Heart left ventricle (tissue), 16 donors: ENCODE data around the gene SCPEP1. TPM values are rescaled to one million over a fixed set of nuclear protein-coding genes. Genes with fewer than 3 reads are reported as not detected.

Experiments
- ATAC-seq, 4 donors: fragments of 200-7000 bp; cut with Tn5 transposase; one replicate each; pipeline ENCODE4 v1.9.1; 2020 to 2022; ENCODE audit warnings: moderate library complexity in 4 of 4, mild to moderate bottlenecking in 3 of 4, moderate number of reproducible peaks in 1 of 4
- DNase-seq, 5 donors: peaks; one replicate each; pipeline ENCODE4 v3.0.0-alpha.2; 2020
- H3K27ac ChIP-seq, 12 donors: fragments of 200-600 bp; sonication (generic) in 4 of 12; one replicate each; pipeline versions ENCODE4 v1.5.0 to v1.8.0; 2016 to 2022; ENCODE audit warnings: mild to moderate bottlenecking in 2 of 12
- H3K27me3 ChIP-seq, 9 donors: fragments of 200-600 bp; sonication (generic) in 2 of 9; one replicate each; pipeline versions ENCODE4 v1.5.1 to v1.8.0; 2016 to 2022; ENCODE audit warnings: mild to moderate bottlenecking in 3 of 9
- H3K36me3 ChIP-seq, 9 donors: fragments of 200-600 bp; sonication (generic) in 2 of 9; one replicate each; pipeline versions ENCODE4 v1.5.0 to v1.8.0; 2018 to 2022; ENCODE audit warnings: mild to moderate bottlenecking in 2 of 9
- H3K4me1 ChIP-seq, 12 donors: fragments of 200-600 bp; sonication (generic) in 4 of 12; one replicate each; pipeline versions ENCODE4 v1.5.0 to v1.8.0; 2016 to 2022; ENCODE audit warnings: mild to moderate bottlenecking in 3 of 12
- H3K4me3 ChIP-seq, 12 donors: fragments of 200-600 bp; sonication (generic) in 4 of 12; one replicate each; pipeline versions ENCODE4 v1.5.0 to v1.8.0; 2017 to 2022; ENCODE audit warnings: mild to moderate bottlenecking in 9 of 12, moderate library complexity in 4 of 12
- H3K9me3 ChIP-seq, 12 donors: fragments of 200-600 bp; sonication (generic) in 4 of 12; one replicate each; pipeline versions ENCODE4 v1.5.0 to v1.8.0; 2016 to 2022; ENCODE audit warnings: mild to moderate bottlenecking in 1 of 12
- POLR2A ChIP-seq, 2 donors: fragments of 450-650 bp; IDR thresholded peaks; one replicate each; pipeline ENCODE4 v1.6.1; 2017; ENCODE audit warnings: antibody characterized with exemption in 2 of 2, mild to moderate bottlenecking in 2 of 2, moderate library complexity in 2 of 2
- WGBS, 4 donors: extraction: QIAGEN DNeasy Blood & Tissue Kit in 2 of 4; methylation state at CpG; one replicate each; pipeline versions ENCODE4 v1.1.5 to v1.1.7; 2013 to 2018; 5-methylcytosine and 5-hydroxymethylcytosine counted together
- intact Hi-C, 10 donors: fragments of 100-400 bp; cut with DNase I; formaldehyde crosslinking; loops; one replicate each; pipeline versions ENCODE4 v1.11.1 to v1.14.2; 2022
- polyA plus RNA-seq, 2 donors: library from polyadenylated mRNA; stranded (reverse); fragments of 200-250 nt; gene quantifications; one replicate each; pipeline ENCODE4 v1.2.3, GENCODE V29; 2013
- total RNA-seq, 9 donors: library from RNA; depleted of rRNA in 2 of 9; stranded (reverse); fragments of >200 nt in 2 of 9; fragmentation: NEBNext Ultra II Directional in 3 of 9; extraction: Animal tissue kit (Norgen Biotek cat#: 25700) in 3 of 9; gene quantifications; one replicate each; pipeline versions ENCODE4 v1.1.0 to v1.2.4, GENCODE V29; 2016 to 2023
- TF ChIP-seq, protein P1 (sequence below), 12 donors: fragments of 200-600 bp; sonication (generic) in 4 of 12; IDR thresholded peaks; one replicate each; pipeline versions ENCODE4 v1.5.0 to v1.8.0; 2018 to 2022; ENCODE audit warnings: antibody characterized with exemption in 12 of 12, mild to moderate bottlenecking in 5 of 12
- donor health status: ischemic (EF 13 %, LVEDD 7.1; RV severe dilation, severe dysfunction).
- donor health status: healthy with polysubstance abuse.
- donor health status: DM: no; HTN: yes; CAD: no.
- donor health status: DM: no; HTN: no; CAD: no.
- donor health status: ischemic (EF 25% LVEDD 6.9; RV normal size, moderate dysfunction).
- donor health status: ischemic (EF 25% LVEDD 5.7; RV mildly dilated, moderate dysfunction).
- donor health status: healthy.
- donor health status: DM: yes; HTN: yes; CAD: no.
- donor health status: ischemic (EF 35%, LVEDD 5.7; RV mildly dilated, moderate dysfunction).
- donor health status: nonischemic (EF 11% LVEDD 7.7; RV severe dilation, severe dysfunction).
- donor health status: DM: yes; HTN: yes; CAD: no.
- donor health status: PGD.
- donor health status: ischemic (EF 29% LVEDD 5.4; RV normal size, mild dysfunction).
- donor health status: nonischemic (EF 23%, LVEDD 6.1; RV moderate dilation, normal function).

SCPEP1 gene
- total and polyA plus RNA-seq, 11 donors = 31.9 to 162 (median 58.0) TPM

DNA sequence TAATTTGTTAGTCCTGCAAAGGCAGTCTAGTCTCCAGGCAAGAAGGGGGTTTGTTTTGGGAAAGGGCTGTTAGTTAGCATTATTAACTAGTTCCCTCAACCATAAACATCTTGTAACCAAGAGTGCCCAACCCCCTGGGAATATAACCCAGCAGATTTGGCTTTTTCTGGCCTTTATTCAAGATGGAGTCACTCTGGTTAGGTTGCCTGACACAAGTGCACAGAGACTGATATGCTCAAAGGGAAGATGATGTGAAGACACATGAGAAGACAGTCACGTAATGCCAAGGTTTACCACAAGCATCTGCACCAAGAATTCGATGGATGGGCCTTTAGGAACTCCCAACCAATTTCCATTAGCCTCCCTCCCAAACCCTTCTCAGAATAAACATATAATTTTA, 3.9 kb upstream of the SCPEP1 start:
- Histone ChIP-seq H3K9me3 (no peaks in the 10 kb centered on the region), H3K36me3 (no peaks in the 10 kb centered on the region), H3K4me1 (peaks cover 0 to 17% (median 9%) of the 10 kb centered on the region in 12 donors), H3K4me3 (no peak overlapping the region), H3K27ac (no peak overlapping the region), H3K27me3 (no peaks in the 10 kb centered on the region)
- ATAC-seq (no peak), DNase-seq (no peak)
- WGBS, 4 donors = 85 to 92% (median 89%) methylated on average over 2 of the region's 2 CpGs
- TF ChIP-seq, protein P1, sequence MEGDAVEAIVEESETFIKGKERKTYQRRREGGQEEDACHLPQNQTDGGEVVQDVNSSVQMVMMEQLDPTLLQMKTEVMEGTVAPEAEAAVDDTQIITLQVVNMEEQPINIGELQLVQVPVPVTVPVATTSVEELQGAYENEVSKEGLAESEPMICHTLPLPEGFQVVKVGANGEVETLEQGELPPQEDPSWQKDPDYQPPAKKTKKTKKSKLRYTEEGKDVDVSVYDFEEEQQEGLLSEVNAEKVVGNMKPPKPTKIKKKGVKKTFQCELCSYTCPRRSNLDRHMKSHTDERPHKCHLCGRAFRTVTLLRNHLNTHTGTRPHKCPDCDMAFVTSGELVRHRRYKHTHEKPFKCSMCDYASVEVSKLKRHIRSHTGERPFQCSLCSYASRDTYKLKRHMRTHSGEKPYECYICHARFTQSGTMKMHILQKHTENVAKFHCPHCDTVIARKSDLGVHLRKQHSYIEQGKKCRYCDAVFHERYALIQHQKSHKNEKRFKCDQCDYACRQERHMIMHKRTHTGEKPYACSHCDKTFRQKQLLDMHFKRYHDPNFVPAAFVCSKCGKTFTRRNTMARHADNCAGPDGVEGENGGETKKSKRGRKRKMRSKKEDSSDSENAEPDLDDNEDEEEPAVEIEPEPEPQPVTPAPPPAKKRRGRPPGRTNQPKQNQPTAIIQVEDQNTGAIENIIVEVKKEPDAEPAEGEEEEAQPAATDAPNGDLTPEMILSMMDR (IDR thresholded peaks at IDR 0.05) = no peak
- TF ChIP-seq POLR2A (IDR thresholded peaks at IDR 0.05) = no peak
- intact Hi-C loops = loop anchor here in 1 of 10 donors (10.0 kb wide), 1 partner anchor 1111 kb away; the partner anchor contains the start of gene DYNLL2

DNA sequence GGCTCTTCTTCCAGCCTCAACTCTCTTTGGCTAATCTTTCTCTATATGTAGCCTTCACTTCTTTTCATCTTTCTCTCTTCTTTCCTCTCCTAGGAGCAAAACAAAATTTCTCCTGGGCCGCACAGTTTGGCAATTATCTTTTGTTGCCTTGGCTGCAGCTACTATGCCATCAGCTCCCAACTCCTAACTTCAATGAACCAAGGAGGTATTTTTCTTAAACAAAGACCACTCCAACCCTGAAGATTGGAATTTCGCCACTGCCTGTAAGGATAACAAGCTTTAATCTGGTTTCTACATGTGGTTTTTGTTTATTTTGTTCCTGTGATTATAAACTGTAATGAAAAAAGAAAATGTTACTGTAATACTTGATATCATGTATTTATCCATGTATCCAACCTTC, 2.3 kb upstream of the SCPEP1 start:
- no peak for ATAC-seq
- DNase-seq = no peak
- no peaks in the 10 kb centered on the region for H3K9me3 ChIP-seq
- WGBS, 4 donors = 89 to 93% (median 90%) methylated on average over 2 of the region's 2 CpGs
- H3K4me3 ChIP-seq = no peak overlapping the region
- peaks cover 0 to 23% (median 11%) of the 10 kb centered on the region in 12 donors for H3K4me1 ChIP-seq
- H3K36me3 ChIP-seq = no peaks in the 10 kb centered on the region
- intact Hi-C loops = loop anchor here in 1 of 10 donors (10.0 kb wide), 1 partner anchor 1109 kb away; the partner anchor contains the start of gene DYNLL2
- no peak for TF ChIP-seq POLR2A (IDR thresholded peaks at IDR 0.05)
- TF ChIP-seq, protein P1 (IDR thresholded peaks at IDR 0.05) = no peak
- no peaks in the 10 kb centered on the region for H3K27me3 ChIP-seq
- no peak overlapping the region for H3K27ac ChIP-seq

DNA sequence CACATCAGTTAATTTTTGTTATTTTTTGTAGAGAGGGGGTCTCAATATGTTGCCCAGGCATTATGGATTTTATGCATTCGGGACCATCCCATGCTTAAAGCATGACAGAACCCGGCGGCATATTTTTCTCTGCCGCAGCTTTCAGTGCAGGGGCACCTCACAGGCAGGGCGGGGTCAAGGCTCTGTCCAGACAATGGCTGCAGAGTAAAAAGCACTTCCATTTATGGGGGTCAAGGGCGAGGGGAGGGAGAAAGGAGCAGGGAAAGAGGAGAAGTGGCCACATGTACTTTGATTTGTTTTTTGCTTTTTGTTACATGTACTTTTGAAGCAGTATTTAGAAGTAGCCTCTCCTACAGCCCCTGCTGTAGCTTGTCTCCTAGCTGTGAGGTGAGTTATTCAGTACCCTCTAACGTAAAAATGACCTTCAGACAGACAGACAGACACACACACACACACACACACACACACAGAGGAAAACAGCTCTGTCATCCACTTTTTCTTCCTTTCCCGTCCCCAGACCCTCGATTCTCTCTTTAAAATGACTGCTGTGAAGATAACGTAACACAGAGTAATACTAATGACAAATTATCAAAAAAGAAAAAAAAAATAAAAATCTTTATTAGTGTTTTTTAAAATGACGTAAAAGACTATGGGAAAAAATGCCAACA, 856 bp upstream of the SCPEP1 start:
- peaks cover 0 to 12% (median 10%) of the 10 kb centered on the region in 9 donors for H3K36me3 ChIP-seq
- 44 to 56% (median 52%) methylated on average over 11 of the region's 11 CpGs for WGBS, 4 donors
- peaks cover 0 to 34% (median 11%) of the 10 kb centered on the region in 12 donors for H3K4me1 ChIP-seq
- intact Hi-C loops = loop anchor here in 1 of 10 donors (10.0 kb wide), 1 partner anchor 1108 kb away; the partner anchor contains the start of gene DYNLL2
- DNase-seq (no peak), ATAC-seq (peak in 3 of 4 donors; percentile 11 to 34 (median 23))
- H3K27me3 ChIP-seq = no peaks in the 10 kb centered on the region
- H3K27ac ChIP-seq = peak overlapping the region in 6 of 12 donors; percentile 50 to 79 (median 66)
- no peaks in the 10 kb centered on the region for H3K9me3 ChIP-seq
- H3K4me3 ChIP-seq = peak overlapping the region in 11 of 12 donors; percentile 52 to 80 (median 63)
- no peak for TF ChIP-seq POLR2A (IDR thresholded peaks at IDR 0.05)
- TF ChIP-seq, protein P1 (IDR thresholded peaks at IDR 0.05) = no peak

DNA sequence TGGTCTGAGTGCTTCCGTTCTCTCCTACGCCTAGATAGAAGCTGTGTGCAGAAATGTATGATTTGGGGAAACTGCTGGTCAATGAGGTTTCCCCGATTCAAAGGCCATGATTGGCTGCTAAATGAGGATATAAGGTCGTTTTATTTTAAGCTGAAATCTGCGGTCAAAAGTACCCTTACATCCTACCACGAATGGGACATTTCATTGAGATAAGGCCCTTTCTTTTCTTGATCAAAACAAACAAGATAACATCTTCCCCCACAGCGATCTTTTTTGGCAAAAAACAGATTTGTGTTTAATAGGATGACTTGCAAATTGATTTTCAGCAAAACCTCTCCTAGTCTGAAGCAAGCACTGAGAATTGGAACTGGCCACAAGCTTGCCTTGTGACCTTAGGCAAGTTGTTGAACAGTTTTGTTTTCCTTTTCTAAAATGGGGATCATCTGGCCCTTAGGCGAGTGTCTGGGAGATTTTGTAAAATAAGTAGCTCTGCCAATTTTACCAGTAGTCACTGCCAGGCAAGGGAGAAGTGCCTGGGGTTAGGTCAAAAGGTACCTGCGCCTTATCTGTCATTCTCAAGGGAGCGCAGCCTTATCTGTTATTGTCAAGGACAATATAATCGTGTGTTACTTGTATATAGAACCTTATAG, 635 bp downstream of the SCPEP1 start:
- H3K9me3 ChIP-seq = no peaks in the 10 kb centered on the region
- DNase-seq (no peak), ATAC-seq (peak in 2 of 4 donors; percentile 10 to 13)
- intact Hi-C loops = loop anchor here in 1 of 10 donors (10.0 kb wide), 1 partner anchor 1106 kb away; the partner anchor contains the start of gene DYNLL2
- peaks cover 0 to 47% (median 11%) of the 10 kb centered on the region in 12 donors for H3K4me1 ChIP-seq
- peak overlapping the region; percentile 1 to 80 (median 66) for H3K27ac ChIP-seq
- 17 to 20% (median 19%) methylated on average over 11 of the region's 11 CpGs for WGBS, 4 donors
- H3K36me3 ChIP-seq = peaks cover 0 to 27% (median 13%) of the 10 kb centered on the region in 9 donors
- H3K27me3 ChIP-seq = no peaks in the 10 kb centered on the region
- peak overlapping the region; percentile 25 to 80 (median 62) for H3K4me3 ChIP-seq
- TF ChIP-seq POLR2A (IDR thresholded peaks at IDR 0.05) = no peak
- TF ChIP-seq, protein P1 (IDR thresholded peaks at IDR 0.05) = no peak
